AG09319 (cell line): Measurements from ENCODE around the gene SREK1IP1.
"Not testable (repeated sequence)": the region's sequence is repeated elsewhere in the genome, so short reads cannot be mapped to it uniquely, and the experiment has no call there.

ENCODE experiments used
- DNase-seq: peaks from one replicate; pipeline ENCODE4 v3.0.0-alpha.2; 2010; ENCODE audit warnings: low read depth; ENCODE audit errors: extremely low read depth
- CTCF ChIP-seq: IDR thresholded peaks from 2 replicates; pipeline ENCODE4 v1.5.1; 2011; ENCODE audit warnings: low read depth, mild to moderate bottlenecking, inconsistent platforms, low read length, moderate library complexity

The SREK1IP1 gene

GRCh38 chr5:64744914-64745313, 23.6 kb downstream of the SREK1IP1 start:
- no peak for DNase-seq
- no peak for TF ChIP-seq CTCF

GRCh38 chr5:64742821-64743220, 25.7 kb downstream of the SREK1IP1 start:
- TF ChIP-seq CTCF, result no peak
- DNase-seq, result no peak

GRCh38 chr5:64742411-64742810, 26.1 kb downstream of the SREK1IP1 start:
- no peak for TF ChIP-seq CTCF
- no peak for DNase-seq

- no peak for TF ChIP-seq CTCF
- DNase-seq, result no peak
These were observed 41.3 kb downstream of the SREK1IP1 start for GRCh38 chr5:64727150-64727549.

- TF ChIP-seq CTCF, result no peak
- DNase-seq, result no peak
These were observed 45.9 kb downstream of the SREK1IP1 start for GRCh38 chr5:64722588-64722987.

GRCh38 chr5:64714495-64714894, 54.0 kb downstream of the SREK1IP1 start:
- DNase-seq, result not testable (repeated sequence)

- DNase-seq, result no peak
- no peak for TF ChIP-seq CTCF
These were observed 61.3 kb downstream of the SREK1IP1 start for GRCh38 chr5:64707191-64707590.

GRCh38 chr5:64706074-64706473, 62.4 kb downstream of the SREK1IP1 start:
- not testable (repeated sequence) for DNase-seq

GRCh38 chr5:64700765-64701164, 67.7 kb downstream of the SREK1IP1 start:
- no peak for DNase-seq
- TF ChIP-seq CTCF, result no peak

- not testable (repeated sequence) for DNase-seq
These were observed 72.1 kb downstream of the SREK1IP1 start for GRCh38 chr5:64696414-64696813.
